ENCODE measurements around the gene NAPA.
A peak's percentile ranks its signal among the peaks of the same experiment; 100 is the strongest.

The NAPA gene

GRCh38 chr19:47521473-47522180 lies 6.8 kb upstream of the NAPA start:
- TF ChIP-seq CTCF (IDR thresholded peaks at IDR 0.05; ENCODE audit: insufficient read depth, low read length, poor library complexity, severe bottlenecking), result no peak
- DNase-seq (ENCODE audit: extremely low read depth, insufficient read length), result no peak
- H3K4me3 ChIP-seq (replicated peaks; ENCODE audit: low read depth, low read length), result no peak overlapping the region
- H3K27me3 ChIP-seq (replicated peaks; ENCODE audit: control insufficient read depth, insufficient read depth, low read length), result no peaks in the 10 kb centered on the region; the same call in 1 of the 2 replicates
- no peaks in the 10 kb centered on the region for H3K36me3 ChIP-seq (ENCODE audit: control insufficient read depth, insufficient read depth, low read length)

- no peak for DNase-seq (ENCODE audit: extremely low read depth, insufficient read length)
- Histone ChIP-seq H3K4me3 (replicated peaks; ENCODE audit: low read depth, low read length) (no peak overlapping the region), H3K27me3 (replicated peaks; ENCODE audit: control insufficient read depth, insufficient read depth, low read length) (no peaks in the 10 kb centered on the region; the same call in 1 of the 2 replicates), H3K36me3 (ENCODE audit: control insufficient read depth, insufficient read depth, low read length) (no peaks in the 10 kb centered on the region)
- TF ChIP-seq CTCF (IDR thresholded peaks at IDR 0.05; ENCODE audit: insufficient read depth, low read length, poor library complexity, severe bottlenecking), result no peak
These were observed 6.0 kb upstream of the NAPA start for GRCh38 chr19:47520839-47521238.

GRCh38 chr19:47520343-47520806 lies 5.5 kb upstream of the NAPA start:
- Histone ChIP-seq H3K27me3 (replicated peaks; ENCODE audit: control insufficient read depth, insufficient read depth, low read length) (no peaks in the 10 kb centered on the region; the same call in 1 of the 2 replicates), H3K4me3 (replicated peaks; ENCODE audit: low read depth, low read length) (no peak overlapping the region), H3K36me3 (ENCODE audit: control insufficient read depth, insufficient read depth, low read length) (no peaks in the 10 kb centered on the region)
- TF ChIP-seq CTCF (IDR thresholded peaks at IDR 0.05; ENCODE audit: insufficient read depth, low read length, poor library complexity, severe bottlenecking), result no peak
- no peak for DNase-seq (ENCODE audit: extremely low read depth, insufficient read length)

GRCh38 chr19:47518854-47519253 lies 4.0 kb upstream of the NAPA start:
- H3K27me3 ChIP-seq (replicated peaks; ENCODE audit: control insufficient read depth, insufficient read depth, low read length), result no peaks in the 10 kb centered on the region; the same call in 1 of the 2 replicates
- no peak for TF ChIP-seq CTCF (IDR thresholded peaks at IDR 0.05; ENCODE audit: insufficient read depth, low read length, poor library complexity, severe bottlenecking)
- DNase-seq (ENCODE audit: extremely low read depth, insufficient read length), result no peak
- no peak overlapping the region for H3K4me3 ChIP-seq (replicated peaks; ENCODE audit: low read depth, low read length)
- no peaks in the 10 kb centered on the region for H3K36me3 ChIP-seq (ENCODE audit: control insufficient read depth, insufficient read depth, low read length)

GRCh38 chr19:47518139-47518538 lies 3.3 kb upstream of the NAPA start:
- no peak for TF ChIP-seq CTCF (IDR thresholded peaks at IDR 0.05; ENCODE audit: insufficient read depth, low read length, poor library complexity, severe bottlenecking)

More at GRCh38 chr19:47518139-47518538, 3.3 kb upstream of the NAPA start:
- DNase-seq (ENCODE audit: extremely low read depth, insufficient read length), result peak; percentile 77
- H3K4me3 ChIP-seq (replicated peaks; ENCODE audit: low read depth, low read length), result no peak overlapping the region
- H3K36me3 ChIP-seq (ENCODE audit: control insufficient read depth, insufficient read depth, low read length), result no peaks in the 10 kb centered on the region
- no peaks in the 10 kb centered on the region; the same call in 1 of the 2 replicates for H3K27me3 ChIP-seq (replicated peaks; ENCODE audit: control insufficient read depth, insufficient read depth, low read length)
